Left renal pelvis (tissue), 4 donors: ENCODE results near the gene KIRREL3. TPM values are rescaled to one million over a fixed set of nuclear protein-coding genes. Genes with fewer than 3 reads are reported as not detected.

Experiments
- DNase-seq, 4 donors: peaks; one replicate each; pipeline ENCODE4 v3.0.0-alpha.2; 2013; ENCODE audit warnings: low read depth in 4 of 4, low spot score in 3 of 4
- polyA plus RNA-seq, 4 donors: library from polyadenylated mRNA; unstranded; fragments of 120-200 nt; gene quantifications; one replicate each; pipeline ENCODE4 v1.2.1, GENCODE V29; 2013; ENCODE audit not compliant: insufficient read length in 4 of 4

The KIRREL3 gene
- polyA plus RNA-seq, 4 donors = 1.9 to 11.5 (median 2.3) TPM

GRCh38 chr11:126523441-126524205, 476.9 kb downstream of the KIRREL3 start:
- no peak for DNase-seq

DNA sequence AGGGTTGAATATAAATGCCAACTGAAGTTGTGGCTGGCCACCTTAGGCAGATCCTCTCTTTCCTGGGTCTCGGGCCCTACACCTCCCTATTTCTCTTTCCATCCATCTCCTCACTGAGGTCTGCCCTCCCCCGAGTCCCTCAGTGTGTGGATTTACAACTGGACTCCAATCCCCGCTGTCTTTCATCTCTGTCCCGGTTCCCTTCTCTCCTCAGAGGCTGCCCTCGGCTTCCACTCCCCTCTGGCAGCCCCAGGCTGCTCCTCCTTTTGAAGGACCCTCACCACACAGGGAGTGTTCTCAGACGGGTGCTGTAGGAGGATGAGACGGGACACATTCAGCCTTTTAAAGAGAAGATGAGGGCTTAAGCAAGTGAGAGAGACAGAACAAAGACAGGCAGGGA, 478.0 kb downstream of the KIRREL3 start:
- no peak for DNase-seq

DNA sequence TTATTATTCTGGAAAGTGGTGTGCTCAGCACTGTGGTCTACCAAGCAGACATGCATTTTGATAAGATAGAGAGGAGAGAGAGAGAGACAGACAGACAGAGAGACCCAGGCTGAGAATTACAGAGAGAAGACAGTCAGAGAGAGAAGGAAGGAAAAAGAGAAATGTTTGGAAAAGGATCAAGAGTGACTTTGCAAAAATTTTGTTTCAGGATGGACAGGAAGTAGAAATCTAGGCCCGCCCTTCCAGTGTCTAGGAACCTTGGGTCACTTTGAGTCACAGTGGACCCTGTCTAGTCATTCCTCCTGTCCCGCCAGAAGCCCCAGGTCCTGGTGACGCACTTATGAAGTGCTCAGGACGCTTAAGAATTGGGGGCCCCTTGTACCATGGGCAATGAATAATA, 478.4 kb downstream of the KIRREL3 start:
- DNase-seq = no peak

DNA sequence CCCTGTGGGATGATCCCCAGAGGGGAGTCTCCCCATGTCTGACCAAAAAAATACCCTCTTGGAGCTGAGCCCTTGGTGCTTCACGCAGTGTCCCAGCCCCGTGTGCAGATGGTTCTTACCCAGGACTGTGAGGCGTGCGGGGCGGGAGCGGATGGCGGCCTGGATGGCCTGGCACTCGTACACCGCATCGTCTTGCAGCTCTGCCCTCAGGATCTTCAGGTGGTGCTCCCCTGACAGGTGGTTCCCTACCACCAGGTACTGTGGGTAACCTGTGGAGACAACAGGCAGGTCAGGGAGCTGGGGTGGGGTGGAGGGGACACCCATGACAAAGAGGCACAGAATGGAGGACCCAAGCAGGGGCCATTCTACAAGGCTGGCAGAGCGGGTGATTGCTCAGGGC, 479.4 kb downstream of the KIRREL3 start:
- no peak for DNase-seq

DNA sequence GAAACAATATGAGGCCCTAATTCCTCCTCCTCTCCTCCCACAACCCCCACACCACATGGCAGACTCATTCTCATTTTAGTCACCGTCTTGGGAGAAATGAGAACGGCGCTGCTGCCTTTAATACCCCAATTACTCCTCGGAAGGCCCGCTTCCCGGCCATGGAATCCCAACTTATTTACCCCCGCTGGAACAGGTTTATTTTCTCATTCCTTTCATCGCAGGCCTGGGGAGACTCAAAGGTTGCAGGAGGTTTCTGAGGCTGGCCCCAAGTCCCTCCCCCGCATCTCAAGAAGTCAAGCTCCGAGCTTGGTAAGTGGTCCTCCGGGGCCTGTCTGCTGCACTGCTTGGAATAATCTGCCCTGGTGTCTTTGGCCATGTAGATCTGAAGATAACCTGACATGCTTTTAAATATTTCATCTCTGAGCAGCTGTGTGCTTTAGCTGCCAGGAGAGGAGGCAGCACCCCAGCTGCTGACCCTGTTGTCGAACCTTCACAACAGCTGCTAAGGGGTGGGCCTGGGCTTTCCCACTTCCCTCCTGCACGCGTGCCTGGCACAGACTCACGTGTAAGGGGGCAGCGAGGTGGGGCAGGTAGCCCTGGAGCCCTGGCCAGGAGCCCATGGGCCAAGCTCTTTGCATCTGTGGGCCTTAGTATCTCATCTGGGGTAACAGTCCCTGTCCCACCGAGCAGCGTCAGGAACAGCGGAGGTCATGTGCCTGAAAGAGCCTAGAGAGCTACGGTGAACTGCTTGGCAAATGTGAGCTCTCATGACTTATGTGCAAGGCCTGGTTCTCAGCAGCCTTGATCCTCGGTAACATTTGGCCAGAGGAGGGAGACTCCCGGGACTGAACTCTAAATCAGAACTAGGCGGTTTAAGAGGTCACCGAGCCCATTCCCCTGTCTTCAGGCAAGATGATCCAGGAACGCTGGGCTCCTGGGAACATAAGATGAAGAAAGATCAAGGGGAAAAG, 480.5 kb downstream of the KIRREL3 start:
- no peak for DNase-seq

DNA sequence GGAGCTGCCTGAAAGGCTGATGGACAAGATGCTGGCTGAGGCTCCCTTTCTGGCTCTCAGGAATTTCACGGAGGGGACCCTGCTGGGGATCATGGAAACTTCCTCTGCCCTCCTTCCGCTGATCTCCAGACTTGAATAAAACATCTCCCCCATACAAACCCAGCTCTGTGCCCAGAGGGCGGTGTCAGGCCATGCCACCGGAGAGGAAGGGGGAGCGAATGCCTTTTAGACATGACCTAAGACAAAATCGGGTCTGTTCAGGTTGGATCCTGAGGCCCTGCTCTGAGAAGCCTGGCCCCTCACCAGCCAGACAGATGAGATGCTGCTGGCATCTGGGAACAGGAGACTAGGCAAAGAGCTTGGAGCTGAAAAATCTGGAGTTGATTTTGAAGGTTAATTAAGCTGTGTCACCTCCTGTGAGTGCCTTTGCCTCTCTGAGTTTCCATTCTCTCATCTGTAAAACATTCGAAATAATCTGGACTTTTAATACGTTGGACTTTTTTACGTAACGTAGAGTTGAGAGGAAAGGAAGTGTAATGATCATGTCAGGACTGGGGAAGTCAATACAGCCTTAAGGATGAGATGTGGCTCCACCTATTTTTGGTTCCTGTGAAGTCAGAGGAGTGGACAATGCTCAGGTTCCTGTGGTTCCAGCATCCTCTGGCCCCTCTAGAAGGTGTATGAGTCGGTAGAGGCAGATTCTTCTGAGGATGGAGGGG, 481.4 kb downstream of the KIRREL3 start:
- DNase-seq = no peak

GRCh38 chr11:126518071-126518971, 482.2 kb downstream of the KIRREL3 start:
- DNase-seq = no peak

- DNase-seq = no peak
Observed at GRCh38 chr11:126515501-126515900, 485.1 kb downstream of the KIRREL3 start.

DNA sequence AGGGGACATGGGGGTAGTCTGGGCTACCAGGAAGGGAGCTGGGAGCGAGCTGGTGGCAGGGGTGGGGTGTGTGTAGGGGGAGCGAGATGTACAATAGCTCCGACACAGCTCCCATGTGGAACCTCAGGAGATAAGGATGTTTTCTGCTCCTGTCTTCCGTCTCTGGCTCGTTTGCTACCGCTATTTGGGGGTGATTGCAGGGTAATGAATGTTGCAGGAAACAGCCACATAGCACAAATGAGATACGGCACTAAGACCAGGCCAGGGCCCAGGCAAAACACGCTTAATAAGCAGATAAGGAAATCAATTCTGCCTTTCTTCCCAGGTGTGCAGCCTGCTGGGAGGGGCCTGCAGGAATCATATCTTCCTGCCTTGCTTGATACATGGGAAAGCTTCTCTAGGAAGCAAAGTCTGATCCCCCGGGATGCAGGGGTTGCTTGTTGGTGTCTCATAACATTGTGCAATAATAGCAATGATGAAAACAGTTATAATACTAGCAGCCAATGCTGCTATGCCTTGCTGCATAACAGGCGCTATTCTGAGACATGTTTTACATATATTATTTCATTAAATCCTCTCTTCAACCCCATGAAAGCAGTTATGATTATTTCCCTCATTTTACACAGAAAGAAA, 486.4 kb downstream of the KIRREL3 start:
- DNase-seq = no peak

- DNase-seq = no peak
Observed at GRCh38 chr11:126512741-126513715, 487.5 kb downstream of the KIRREL3 start.

GRCh38 chr11:126512251-126512650, 488.3 kb downstream of the KIRREL3 start:
- no peak for DNase-seq

DNA sequence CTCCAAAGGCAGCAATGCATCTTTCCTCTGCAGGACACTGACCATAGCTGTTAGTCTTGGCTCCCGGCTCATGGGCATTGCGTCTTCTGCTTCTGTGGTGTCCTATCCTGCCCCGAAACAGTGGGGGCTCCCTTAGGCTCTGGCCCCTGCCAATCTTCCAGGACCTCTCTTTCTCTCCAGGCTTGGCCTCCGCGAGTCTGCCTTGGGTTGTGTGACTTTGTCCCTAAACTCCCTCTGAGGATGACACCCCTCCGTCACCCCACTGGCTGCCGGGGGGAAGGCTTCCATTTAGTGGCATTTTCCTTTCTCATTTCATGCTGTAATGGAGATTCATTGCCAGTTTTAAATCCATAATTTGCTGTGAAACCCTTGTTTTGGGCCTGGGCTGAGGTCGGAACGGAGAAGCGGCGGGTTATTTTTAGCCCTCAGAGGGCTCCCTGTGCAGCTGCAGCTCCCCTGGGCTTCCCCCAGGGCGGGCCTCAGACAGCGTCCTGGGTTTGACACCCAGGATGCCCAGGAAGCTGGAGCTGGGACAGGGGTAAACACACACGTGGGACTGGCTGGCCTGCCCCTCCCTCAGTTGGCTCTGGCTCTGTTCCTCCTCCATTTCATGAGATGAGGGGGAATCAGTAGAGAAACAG, 489.0 kb downstream of the KIRREL3 start:
- no peak for DNase-seq

DNA sequence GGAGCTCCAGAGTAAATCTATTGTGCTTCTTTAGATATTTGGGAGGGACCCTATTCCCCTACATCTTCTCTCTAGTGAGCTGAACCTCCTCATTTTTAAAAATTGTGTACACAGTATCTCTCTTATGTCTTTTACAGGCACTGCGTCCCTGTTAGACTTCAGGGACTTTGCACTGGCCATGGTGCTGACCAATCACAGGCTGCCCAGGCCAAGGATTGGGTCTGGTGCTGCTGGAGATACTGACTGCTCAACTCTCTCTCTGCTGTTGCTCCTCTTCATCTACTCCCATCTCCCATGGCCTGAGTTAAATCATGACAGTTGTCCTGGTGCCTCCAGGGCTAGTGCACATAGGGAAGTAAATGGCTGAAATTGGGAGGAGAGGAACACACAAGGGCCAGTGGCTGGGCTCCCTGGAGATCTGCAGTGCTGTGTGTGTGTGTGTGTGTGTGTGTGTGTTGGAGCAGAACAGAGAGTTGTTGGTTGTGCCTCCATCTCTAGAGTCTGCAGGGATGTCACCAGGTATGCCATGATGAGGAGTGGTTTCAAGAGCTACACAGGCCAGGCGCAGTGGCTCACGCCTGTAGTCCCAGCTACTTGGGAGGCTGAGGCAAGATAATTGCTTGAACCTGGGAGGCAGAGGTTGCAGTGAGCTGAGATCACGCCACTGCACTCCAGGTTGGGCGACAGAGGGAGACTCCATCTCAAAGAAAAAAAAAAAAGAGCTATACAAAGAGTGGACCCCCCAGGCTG, 489.8 kb downstream of the KIRREL3 start:
- no peak for DNase-seq

DNA sequence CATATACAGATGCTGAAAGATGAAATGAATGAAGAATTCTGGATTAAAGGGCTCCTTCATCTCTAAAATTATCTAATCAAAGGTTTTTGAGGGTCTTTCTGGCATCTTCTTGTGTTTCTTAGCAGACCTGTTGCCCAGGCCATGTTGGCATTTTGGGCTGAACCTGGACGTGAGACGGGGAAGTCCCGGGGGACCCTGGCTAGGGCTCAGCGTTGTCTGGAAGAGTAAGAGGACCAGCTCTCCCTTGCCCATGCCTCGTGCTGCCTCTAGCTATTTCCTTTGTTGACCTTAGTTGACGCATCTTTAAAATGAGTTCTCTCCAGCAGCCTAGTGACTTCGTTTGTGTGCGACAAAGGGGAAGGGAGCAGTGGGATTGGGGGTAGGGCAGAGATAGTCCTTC, 492.9 kb downstream of the KIRREL3 start:
- no peak for DNase-seq

GRCh38 chr11:126506789-126507188, 493.8 kb downstream of the KIRREL3 start:
- DNase-seq = no peak

- DNase-seq = no peak
Observed at GRCh38 chr11:126502982-126503381, 497.6 kb downstream of the KIRREL3 start.

DNA sequence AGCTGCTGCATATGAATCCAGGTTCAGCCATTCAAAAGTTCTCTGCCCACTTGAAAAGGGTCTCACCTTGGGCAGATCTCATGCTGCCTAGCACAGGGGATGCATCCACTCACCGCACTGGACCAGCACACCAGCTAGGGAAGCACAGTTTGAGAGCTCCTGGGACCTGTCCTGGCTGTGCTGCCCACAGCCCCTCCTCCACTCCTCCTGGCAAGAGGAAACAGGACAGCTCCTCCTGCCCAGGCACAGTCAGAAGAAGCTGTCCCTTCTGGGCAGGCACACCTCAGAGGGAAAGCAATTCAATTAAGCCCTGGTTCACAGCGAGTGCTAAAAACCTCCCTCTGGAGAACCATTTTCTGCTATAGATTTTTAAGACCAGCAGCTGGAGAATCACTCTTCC, 498.4 kb downstream of the KIRREL3 start:
- no peak for DNase-seq
